Large intestine (tissue), 1 donor: Measurements from ENCODE around the gene TDG. TPM values are rescaled to one million over a fixed set of nuclear protein-coding genes. Genes with fewer than 3 reads are reported as not detected.

ENCODE experiments used
- polyA plus RNA-seq: library from polyadenylated mRNA; unstranded; fragments of 120-200 nt; gene quantifications from one replicate; pipeline ENCODE4 v1.2.1, GENCODE V29; 2013

The TDG gene
- polyA plus RNA-seq, 1 donor = 44.8 TPM

Other genes with a start within 250 kb of the TDG start
- gene NT5DC3, start 124.6 kb upstream of the TDG start, polyA plus RNA-seq = 6.6 TPM
- 810 TPM for gene HSP90B1, start 35.5 kb upstream of the TDG start, polyA plus RNA-seq
- 15.2 TPM for gene GLT8D2, start 84.3 kb downstream of the TDG start, polyA plus RNA-seq
- gene HCFC2, start 98.7 kb downstream of the TDG start, polyA plus RNA-seq = 12.2 TPM
- 38.7 TPM for gene NFYB, start 172.3 kb downstream of the TDG start, polyA plus RNA-seq
- 32.7 TPM for gene TXNRD1, start 249.9 kb downstream of the TDG start, polyA plus RNA-seq